HG03060 (cell line): ENCODE data around the gene BRD8.
A peak's percentile ranks its signal among the peaks of the same experiment; 100 is the strongest.
"Not testable (repeated sequence)": the region's sequence is repeated elsewhere in the genome, so short reads cannot be mapped to it uniquely, and the experiment has no call there.

Source experiments
- ATAC-seq: cut with Tn5 transposase; IDR thresholded peaks from one replicate; pipeline ENCODE4 v1.9.1; 2021; ENCODE audit warnings: low read depth, moderate number of reproducible peaks; ENCODE audit not compliant: unreplicated experiment

BRD8 gene, protein sequence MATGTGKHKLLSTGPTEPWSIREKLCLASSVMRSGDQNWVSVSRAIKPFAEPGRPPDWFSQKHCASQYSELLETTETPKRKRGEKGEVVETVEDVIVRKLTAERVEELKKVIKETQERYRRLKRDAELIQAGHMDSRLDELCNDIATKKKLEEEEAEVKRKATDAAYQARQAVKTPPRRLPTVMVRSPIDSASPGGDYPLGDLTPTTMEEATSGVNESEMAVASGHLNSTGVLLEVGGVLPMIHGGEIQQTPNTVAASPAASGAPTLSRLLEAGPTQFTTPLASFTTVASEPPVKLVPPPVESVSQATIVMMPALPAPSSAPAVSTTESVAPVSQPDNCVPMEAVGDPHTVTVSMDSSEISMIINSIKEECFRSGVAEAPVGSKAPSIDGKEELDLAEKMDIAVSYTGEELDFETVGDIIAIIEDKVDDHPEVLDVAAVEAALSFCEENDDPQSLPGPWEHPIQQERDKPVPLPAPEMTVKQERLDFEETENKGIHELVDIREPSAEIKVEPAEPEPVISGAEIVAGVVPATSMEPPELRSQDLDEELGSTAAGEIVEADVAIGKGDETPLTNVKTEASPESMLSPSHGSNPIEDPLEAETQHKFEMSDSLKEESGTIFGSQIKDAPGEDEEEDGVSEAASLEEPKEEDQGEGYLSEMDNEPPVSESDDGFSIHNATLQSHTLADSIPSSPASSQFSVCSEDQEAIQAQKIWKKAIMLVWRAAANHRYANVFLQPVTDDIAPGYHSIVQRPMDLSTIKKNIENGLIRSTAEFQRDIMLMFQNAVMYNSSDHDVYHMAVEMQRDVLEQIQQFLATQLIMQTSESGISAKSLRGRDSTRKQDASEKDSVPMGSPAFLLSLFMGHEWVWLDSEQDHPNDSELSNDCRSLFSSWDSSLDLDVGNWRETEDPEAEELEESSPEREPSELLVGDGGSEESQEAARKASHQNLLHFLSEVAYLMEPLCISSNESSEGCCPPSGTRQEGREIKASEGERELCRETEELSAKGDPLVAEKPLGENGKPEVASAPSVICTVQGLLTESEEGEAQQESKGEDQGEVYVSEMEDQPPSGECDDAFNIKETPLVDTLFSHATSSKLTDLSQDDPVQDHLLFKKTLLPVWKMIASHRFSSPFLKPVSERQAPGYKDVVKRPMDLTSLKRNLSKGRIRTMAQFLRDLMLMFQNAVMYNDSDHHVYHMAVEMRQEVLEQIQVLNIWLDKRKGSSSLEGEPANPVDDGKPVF

DNA sequence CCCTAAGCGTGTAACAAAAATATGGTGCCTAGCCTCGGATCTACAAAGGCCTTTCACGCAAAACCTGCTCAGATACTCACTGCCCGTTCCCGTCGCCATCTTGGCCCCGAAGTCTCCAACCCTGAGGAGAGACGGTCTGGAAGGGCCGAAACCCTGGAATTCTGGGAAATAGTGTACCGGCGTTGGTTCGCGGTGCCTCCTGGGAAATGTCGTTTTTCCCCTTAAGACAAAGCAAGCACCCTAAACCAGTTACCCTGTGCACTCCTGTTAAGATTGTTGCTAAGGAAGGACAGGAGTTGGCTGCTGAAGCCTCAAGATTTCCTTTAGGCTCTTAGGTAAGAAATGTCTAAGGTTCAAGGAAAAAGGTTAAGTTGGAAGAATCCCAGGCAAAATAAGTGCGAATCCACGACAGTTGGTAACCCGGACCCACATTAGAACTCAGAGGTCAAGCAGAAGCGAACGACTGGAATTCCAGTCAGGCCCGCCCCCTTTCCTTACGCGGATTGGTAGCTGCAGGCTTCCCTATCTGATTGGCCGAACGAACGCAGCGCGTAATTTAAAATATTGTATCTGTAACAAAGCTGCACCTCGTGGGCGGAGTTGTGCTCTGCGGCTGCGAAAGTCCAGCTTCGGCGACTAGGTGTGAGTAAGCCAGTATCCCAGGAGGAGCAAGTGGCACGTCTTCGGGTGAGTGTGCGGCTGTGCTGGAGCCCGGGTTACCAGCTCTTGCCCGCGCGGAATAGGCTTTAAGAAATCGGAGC is at the start of gene BRD8, which contains the start of gene KIF20A:
Gene BRD8, minus strand, starts transcription at position 115 of the 761 bp plus-strand sequence. Its CDS starts 16 bp downstream, at position 99.
Gene KIF20A, plus strand, starts transcription at position 597 of the 761 bp plus-strand sequence. CDS start 569 bp downstream, outside the sequence.
- peak; percentile 71 for ATAC-seq

DNA sequence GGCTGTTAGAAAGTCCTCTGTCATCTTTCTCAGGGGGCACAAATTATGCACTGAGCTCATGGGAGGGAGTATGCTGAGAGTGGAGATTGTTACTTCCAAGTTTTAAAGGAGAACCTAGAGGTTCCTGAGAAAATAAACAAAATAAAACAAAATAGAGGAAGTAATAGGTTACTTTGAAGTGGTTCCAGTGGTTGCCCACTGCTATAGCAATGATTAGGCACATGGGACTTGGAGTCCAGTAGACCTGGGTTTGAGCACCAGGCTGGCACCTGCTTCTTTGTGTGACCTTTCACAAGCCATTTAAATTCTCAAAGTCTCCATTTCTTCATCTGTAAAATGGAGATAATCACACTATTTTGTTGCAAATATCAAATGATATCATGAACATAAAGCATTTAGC is 48.5 kb upstream of the BRD8 start:
- no peak for ATAC-seq

DNA sequence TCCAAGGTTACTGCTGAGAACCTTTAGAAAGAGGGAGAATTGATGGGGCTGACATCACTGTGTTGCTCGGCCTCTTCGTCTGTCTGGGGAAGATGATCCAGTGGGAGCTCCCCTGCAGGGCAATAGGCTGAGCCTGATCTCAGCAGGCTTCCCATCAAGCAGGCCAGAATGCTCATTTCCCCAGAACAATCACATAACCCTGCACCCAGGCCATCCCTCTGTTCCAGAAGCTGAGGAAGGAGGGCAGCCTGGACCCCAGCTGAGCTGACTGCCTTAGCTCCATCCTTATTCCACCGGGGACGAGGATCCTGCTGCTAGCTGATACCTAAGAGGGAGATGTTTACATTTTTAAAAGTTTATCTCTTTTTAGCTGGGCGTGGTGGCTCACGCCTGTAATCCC is 46.3 kb upstream of the BRD8 start:
- ATAC-seq, result no peak

DNA sequence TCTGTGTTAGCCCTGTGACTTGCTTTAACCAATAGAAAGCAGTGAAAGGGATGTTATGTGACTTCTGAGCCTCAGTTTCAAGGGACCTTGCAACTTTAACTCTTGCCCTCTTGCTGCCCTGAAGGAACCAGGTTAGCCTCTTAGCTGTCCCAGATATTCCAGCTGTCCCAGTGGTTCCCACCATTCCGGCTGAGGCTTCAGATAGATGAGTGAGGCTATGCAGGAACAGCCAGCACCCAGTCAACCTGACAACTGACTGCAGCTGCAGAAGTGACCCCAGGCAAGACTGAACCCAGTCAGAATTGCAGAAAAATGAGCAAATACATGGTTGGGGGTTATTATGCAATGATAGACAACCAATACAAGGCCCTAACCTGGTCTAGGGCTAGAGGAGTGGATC is 45.1 kb upstream of the BRD8 start:
- ATAC-seq, result no peak

DNA sequence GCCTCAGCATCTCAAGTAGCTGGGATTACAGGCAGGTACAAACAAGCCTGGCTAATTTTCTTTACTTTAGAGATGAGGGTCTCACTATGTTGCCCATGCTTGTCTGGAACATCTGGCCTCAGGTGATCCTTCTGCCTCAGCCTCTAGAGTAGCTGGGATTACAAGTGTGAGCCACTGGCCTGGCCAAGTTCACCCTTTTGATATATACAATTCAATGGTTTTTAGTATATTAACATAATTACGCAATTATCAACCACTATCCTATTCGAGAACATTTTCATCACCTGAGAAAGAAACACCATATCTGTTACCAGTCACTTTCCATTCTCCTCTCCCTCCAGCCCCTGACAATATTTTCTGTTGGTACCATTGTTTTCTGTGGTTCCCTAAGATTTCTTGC is 38.4 kb upstream of the BRD8 start:
- no peak for ATAC-seq

DNA sequence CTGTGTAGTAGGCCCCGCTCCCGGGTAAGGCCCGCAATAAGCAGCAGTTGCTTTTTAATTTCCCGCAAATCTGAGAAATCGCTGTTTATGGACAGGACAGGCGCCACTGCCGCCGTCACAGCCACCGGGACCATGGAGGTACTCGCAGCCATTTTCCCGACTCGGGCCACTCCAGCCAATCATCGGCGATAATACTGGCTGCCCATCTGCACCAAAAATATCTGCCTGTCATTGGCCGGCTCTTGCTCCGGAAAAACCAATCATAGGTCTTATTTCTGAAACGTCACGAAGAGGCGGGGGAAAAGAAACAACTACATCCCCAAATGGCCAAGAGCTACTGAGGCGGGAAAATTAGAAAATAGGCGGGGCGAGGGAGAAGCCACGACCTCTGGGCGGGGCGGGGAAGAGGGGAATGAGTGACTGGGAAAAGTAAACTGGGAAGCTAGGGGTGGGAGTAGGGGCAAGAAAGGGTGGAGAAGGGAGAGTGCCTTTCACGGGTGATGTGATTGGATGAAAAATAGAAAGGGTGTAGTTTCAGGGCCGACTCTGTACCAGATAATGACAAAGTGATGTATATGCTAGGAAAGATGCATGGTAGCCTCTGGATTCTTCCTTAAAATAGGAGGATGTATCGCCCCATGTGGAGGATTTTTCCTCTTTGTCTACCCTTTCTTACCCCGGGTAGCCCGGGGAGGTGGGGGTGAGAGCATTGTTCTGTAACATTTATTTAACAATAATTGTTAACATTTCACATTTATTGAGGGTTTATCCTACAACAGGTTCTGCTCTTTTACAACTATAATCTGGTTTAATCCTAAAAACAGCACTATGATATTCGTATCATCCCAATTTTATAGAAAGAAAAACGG is 35.0 kb upstream of the BRD8 start, which contains the start of gene CDC23:
Gene CDC23, minus strand, starts transcription at position 163 of the 869 bp plus-strand sequence. Its CDS starts 11 bp downstream, at position 152.
- ATAC-seq, result peak; percentile 89

DNA sequence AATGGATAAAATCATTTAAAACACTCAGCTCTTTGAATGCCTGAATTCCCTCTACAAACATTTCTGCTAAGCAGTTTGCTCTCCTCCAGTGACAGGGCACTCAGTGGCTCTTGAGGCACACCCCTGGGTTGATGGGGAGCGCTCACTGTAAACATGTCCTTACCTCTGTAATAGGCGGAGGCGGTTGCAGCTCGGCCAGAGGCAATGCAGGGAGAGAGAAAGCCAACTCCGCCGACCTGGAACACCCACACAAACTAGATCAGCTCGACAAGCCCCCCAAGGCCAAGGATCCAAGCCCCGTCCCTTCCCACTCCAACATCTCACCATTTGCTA is 34.4 kb upstream of the BRD8 start:
- no peak for ATAC-seq

DNA sequence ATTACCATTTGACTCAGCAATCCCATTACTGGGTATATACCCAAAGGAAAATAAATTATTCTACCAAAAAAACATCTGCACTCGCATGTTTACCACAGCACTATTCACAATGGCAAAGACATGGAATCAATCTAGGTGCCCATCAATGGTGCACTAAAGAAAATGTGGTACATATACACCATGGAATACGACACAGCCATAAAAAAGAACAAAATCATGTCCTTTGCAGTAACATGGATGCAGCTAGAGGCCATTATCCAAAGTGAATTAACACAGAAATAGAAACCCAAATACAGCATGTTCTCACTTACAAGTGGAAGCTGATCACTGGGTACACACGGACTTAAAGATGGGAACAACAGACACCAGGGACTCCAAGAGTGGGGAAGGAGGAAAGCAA is 32.6 kb upstream of the BRD8 start:
- ATAC-seq, result no peak

DNA sequence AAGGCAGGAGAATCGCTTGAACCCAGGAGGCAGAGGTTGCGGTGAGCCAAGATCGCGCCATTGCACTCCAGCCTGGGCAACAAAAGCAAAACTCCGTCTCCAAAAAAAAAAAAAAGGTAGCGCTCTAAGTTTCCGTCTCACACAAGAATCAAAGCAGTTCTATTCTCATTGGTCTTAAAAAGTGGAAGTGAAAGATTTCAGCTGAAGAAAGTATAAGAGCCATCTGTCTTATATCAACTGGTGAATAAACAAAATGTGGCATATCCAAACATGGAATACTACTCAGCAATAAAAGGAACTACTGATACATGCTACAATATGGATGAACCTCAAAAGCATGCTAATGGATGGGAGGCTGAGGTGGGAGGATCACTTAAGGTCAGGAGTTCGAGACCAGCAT is 15.4 kb upstream of the BRD8 start:
- ATAC-seq, result not testable (repeated sequence)

DNA sequence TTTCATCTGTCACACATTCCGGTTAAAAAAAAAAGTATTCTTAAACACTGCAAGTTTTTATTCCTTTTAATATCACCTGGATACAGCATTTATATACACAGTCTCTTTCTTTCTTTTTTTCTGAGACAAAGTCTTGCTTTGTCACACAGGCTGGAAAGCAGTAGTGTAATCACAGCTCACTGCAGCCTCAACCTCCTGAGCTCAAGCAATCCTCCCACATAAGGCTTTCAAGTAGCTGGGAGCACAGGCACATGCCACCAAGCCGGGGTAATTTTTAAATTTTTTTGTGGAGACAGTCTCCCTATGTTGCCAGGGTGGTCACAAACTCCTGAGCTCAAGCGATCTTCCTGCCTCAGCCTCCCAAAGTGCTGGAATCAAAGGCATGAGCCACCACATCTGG is 14.4 kb upstream of the BRD8 start:
- no peak for ATAC-seq

DNA sequence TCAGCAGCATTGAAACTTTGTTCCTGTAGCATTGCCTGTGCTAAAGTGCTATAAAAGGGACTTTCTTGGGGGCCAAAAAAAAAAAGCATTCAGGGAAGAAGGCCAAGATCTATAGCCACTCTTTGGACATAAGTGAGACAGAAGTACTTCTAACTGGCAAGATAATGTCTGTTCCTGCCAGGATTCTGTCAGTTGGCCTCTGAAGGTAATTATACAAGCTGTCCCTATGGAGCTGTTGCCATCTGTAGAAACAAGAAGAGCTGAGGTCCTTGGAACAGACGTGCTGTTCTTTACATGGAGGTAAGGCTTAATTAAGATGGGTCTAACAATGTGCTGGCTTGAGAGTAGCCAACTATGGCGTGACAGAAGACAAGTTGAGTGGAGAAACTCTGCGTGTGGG is 10.2 kb upstream of the BRD8 start:
- ATAC-seq, result no peak

DNA sequence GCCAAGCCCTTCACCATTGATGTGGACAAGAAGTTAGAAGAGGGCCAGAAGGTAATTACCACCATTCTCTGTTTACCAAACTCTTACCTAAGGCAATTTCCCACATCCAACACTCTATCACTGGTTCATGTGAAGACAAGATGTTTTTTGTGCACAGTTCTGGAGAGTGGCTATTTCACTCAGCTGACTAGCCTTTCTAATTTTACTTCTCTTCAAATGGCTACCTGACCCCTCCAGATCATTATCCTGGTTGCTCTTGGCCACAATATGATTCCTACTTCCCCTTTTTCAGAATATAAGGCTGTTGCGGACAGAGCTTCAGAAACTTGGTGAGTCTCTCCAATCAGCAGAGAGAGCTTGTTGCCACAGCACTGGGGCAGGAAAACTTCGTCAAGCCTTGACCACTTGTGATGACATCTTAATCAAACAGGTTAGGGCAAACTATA is 7.6 kb upstream of the BRD8 start:
- no peak for ATAC-seq

DNA sequence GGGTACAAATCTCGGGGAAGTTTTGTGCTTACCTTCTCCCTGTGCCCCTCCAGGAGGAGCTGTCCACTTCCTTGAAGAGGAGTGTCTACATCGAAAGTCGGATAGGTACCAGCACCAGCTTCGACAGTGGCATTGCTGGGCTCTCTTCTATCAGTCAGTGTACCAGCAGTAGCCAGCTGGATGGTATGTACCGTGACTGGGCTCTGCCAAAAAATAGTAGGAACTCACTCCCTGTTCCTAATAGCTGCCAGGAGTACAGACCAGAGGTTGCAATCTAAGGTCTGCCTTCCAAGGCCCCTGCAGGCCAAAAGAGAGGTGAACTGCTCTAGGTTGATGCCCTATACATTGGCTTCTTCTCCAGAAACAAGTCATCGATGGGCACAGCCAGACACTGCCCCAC is 4.4 kb upstream of the BRD8 start:
- ATAC-seq, result no peak

DNA sequence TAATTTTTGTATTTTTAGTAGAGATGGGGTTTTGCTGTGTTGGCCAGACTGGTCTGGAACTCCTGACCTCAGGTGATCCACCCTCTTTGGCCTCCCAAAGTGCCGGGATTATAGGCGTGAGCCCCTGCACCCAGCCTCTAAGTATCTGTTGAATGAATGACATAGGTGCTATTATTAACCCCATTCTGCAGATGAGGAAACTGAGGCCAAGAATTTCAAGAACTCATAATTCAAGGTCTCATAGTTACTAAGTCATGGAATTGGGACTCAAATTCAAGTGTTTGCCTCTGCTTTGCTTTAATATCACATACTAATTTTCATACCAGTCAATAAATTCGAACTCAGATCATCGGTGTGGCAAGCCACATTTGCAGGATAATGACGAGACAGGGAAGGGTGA is 2.4 kb upstream of the BRD8 start:
- ATAC-seq, result no peak

DNA sequence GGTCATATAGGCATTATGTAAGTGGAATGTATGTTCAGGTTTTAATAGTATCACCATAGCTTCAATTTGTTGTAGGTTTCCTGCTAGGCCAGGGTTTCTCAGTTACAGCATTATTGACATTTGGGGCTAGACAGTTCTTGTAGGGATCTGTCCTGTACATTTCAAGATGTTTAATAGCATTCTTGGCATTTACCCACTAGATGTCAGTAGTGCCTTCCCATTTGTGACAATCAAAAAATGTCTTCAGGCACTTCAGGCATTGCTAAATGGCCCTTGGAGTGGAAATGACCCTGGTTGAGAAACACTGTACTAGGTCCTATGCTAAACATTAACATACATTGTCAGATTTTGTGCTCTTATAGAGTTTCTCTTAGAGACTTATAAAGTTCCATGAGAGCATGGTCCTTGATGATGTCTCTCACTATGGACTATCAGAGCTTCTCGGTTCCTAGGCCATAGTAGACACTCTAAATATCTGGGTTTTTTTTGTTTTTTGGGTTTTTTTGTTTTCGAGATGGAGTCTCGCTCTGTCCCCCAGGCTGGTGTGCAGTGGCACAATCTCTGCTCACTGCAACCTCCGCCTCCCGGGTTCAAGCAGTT is 1.9 kb upstream of the BRD8 start:
- no peak for ATAC-seq

DNA sequence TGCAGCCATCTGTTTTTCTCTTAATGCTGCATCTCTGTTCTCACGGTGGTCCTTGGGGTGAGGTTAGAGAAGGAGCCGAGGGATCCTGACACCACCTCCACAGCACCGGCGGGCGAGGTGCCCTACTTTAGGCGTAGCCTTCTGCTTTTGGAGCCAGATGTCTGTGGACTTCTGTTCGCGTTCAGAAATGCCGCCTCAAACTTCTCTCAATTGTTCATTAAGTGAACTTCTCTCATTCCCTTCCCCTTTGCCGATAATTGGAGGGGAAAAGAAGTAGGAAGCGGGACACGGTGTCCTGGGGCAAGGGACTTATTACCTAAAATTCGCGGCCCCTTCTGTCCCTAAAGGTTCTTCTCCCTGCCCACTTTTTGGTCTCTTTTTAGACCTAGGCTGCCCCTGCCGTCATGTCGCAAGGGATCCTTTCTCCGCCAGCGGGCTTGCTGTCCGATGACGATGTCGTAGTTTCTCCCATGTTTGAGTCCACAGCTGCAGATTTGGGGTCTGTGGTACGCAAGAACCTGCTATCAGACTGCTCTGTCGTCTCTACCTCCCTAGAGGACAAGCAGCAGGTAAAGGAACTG is 937 bp upstream of the BRD8 start:
- no peak for ATAC-seq

DNA sequence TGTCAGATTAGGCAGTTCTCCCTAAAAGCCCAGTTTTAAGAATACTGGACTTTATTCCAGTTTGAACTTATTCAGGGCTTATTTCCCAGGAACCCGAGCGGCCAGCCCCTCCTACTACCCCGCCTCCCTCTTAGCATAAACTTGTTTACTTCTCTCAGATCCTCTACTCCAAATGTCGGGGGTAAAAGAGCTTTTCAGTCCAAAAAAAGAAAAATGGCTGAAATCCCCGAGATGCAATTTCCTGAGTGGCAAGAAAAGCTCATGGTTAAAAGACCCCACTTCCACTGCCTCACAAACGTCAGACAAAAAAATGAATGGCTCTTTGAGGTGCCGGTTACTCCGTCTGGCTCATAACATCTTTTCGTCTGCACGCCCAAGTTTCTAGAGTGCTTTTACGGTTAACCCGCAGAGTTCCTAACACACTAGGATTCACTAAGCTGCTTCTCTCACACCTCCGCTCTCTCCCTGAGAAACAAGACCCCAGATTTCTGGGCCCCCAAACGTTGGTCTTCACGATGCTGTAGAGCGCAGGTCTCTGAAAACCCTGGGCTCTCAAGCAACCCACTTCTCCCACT is 402 bp downstream of the BRD8 start:
- ATAC-seq, result no peak

DNA sequence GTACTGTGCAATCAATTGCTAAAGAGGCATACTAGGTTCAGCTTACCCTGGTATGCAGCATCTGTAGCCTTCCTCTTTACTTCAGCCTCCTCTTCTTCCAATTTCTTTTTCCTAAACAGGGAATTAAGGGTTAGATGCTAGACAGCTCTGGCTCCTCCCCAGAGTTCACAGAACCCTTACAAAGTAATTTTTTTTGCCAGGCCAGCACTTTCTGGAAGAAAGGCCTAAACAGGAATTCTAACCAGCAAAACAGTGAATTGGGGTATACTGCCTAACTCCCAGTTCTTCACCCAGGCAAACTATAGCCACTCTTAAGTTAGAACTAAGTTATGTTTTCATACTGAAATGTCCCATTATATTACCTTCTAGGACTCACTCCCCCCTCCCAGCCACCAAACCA is 8.1 kb downstream of the BRD8 start:
- ATAC-seq, result no peak
